HG03571 (cell line): ENCODE data around the gene EGLN1.
"Not testable (repeated sequence)": the region's sequence is repeated elsewhere in the genome, so short reads cannot be mapped to it uniquely, and the experiment has no call there.

ENCODE experiments used
- ATAC-seq: cut with Tn5 transposase; IDR thresholded peaks from one replicate; pipeline ENCODE4 v1.9.1; 2021; ENCODE audit not compliant: unreplicated experiment

The EGLN1 gene

DNA sequence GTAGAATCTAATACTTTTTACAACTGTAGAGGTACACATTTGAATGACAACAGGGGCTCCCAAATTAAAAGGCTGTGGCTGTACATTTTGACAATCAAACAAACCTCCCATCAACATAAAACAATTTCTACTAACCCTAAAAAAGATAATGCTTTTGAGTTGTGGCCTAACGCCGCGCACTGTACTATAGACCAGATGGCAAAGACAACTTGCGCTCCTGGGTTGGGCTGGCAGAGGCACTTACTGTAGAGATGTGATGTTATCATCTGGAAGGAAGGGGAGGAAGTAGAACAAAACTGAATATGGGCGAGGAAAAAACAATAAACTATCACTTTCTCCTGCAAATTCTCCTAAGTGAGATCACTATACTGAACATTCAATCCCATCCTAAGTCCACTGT, 57.9 kb downstream of the EGLN1 start:
- no peak for ATAC-seq

DNA sequence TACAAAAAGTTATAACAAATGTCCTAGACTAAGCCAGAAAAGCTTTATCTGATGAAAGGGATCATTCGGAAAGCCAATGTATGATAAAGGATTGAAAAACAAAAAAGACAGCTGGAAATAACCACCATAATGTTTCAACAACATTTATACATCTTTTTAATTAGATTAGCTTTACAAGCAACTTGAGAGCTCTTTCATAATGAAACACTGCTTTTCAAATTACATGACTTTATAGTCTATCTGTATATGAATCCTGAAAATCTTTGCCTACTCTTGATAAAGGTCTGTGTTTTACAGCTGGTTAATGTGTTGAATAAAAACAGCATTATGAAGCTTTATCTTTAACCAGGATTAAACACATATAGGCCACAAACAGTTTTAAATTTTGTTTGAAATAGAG, 58.5 kb downstream of the EGLN1 start:
- ATAC-seq = no peak

- no peak for ATAC-seq
Observed at GRCh38 chr1:231362325-231362724, 59.8 kb downstream of the EGLN1 start.

DNA sequence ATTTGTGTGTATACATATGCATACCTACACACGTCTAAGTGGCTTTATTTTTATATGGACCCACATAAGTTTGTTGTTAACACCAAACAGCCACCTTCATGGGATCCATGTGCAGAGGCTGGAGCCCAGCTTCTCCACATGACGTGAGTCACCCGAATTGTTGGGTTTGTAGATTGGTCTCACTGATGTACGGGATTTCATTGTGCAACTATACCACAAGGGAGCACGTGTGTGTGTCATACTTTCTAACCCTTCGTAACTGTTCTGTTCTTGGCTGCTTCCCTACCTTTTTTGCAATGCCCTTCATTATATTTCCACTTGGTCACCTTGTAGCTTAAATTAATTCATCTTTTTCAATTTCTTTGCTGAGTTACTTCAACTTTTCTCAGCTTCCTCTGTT, 63.0 kb downstream of the EGLN1 start:
- no peak for ATAC-seq

DNA sequence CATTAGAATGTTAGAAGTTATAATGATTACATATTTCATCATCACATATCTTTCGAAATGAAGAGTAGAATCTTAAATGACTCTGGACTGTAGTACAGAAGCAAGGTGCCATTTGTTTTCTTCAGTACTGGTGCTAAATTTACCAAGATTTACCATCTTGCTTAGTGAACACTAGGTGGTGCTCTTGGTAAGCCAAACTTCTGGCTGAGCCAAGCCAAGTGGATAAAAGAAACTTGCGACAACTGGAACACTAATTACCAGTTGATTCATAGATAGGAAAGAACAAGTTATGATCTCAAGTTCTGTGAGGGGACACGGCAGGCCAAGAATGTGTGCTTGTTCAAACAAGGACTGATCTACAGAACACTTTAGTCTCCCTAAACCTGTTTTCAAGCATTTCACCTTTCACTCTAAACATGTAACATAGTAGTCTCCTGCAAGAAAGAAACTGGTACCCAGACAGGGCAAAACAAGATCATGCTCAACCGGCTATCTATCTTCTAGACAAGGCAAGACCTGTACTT, 64.2 kb downstream of the EGLN1 start:
- peak; percentile 82 for ATAC-seq

- ATAC-seq = no peak
Observed at GRCh38 chr1:231357187-231357772, 64.8 kb downstream of the EGLN1 start.

DNA sequence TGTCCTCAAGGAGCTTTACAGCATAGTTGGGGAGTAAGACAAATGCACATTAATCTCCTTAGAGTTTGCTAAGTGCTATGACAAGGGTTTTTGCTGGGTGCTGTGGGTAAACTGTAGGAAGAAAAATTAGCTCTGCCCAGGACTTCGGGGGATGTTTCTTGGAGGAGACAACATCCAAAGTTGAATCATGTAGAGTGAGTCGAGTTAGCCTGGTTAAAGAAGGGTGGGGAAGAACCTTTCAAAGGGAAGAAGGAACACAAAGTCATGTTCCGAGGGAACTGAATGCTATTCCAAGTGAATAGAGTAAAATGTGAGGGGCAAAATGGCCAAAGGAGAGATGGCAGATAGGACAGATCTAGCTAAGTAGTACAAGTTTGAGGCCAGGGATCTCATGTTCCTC, 66.9 kb downstream of the EGLN1 start:
- no peak for ATAC-seq

GRCh38 chr1:231354330-231355020, 67.6 kb downstream of the EGLN1 start:
- ATAC-seq = no peak

GRCh38 chr1:231353086-231353485, 69.0 kb downstream of the EGLN1 start:
- ATAC-seq = no peak

DNA sequence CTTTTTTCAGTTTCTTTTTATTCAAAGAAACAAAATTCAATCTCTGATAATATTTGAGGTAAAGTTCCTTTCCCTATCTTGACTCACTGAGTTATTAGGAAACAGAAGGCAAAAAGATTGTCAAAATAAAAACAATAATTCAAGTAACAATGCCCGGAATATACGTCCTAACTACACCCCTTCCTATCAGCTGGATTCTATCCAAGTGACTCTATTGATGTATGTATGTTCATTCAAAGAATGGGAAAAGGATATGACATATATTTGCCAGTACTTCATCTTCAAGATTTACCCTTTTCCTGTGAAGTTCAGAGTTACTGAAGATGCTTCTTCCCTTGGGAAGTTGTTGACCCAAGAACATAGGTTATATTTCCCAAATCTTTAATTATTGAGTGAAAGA, 70.3 kb downstream of the EGLN1 start:
- ATAC-seq = no peak

GRCh38 chr1:231348856-231349255, 73.2 kb downstream of the EGLN1 start:
- ATAC-seq = not testable (repeated sequence)

DNA sequence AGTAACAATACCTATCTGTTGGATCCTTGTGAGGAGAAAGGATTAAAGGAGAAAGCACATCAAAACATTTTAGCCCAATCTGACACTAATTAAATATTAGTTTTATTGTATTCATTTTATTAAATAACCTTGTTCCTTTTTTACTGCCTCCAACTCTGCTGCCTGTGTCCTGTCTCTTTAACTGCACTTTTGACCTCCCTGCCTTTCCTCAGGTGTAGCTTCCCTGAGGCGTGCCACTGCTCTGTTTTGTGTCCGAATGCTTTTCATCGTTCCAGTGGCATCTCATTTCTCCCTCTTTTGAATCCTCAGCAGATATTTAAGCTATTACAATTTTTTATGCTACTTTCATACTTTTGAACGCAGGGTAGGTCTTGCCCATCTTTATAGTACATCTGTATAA, 73.6 kb downstream of the EGLN1 start:
- ATAC-seq = no peak

DNA sequence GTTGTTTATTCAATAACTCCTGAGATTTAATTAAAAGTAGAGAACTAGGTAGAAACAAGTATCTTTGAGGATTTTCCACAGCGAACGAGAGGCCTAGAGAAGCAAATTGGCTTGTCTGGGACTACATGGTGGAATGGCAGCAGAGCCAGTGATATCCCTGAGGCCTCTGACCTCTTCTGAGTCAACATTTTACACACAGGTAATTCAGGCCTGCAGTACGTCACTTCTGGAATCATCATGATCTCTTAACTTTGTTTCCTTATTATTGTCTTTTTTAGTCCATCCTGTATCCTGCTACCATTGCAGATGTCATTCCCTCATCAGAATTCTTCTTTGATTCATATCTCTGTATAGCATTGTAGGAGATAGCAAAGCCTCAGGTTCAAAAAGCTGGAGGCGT, 74.1 kb downstream of the EGLN1 start:
- no peak for ATAC-seq

GRCh38 chr1:231340328-231341013, 81.6 kb downstream of the EGLN1 start:
- ATAC-seq = no peak

- ATAC-seq = peak; percentile 8
Observed at GRCh38 chr1:231338270-231339128, 83.6 kb downstream of the EGLN1 start, which contains the start of gene SPRTN. SPRTN (plus strand) TSS chr1:231338293; CDS start chr1:231338384, 91 bp downstream.

DNA sequence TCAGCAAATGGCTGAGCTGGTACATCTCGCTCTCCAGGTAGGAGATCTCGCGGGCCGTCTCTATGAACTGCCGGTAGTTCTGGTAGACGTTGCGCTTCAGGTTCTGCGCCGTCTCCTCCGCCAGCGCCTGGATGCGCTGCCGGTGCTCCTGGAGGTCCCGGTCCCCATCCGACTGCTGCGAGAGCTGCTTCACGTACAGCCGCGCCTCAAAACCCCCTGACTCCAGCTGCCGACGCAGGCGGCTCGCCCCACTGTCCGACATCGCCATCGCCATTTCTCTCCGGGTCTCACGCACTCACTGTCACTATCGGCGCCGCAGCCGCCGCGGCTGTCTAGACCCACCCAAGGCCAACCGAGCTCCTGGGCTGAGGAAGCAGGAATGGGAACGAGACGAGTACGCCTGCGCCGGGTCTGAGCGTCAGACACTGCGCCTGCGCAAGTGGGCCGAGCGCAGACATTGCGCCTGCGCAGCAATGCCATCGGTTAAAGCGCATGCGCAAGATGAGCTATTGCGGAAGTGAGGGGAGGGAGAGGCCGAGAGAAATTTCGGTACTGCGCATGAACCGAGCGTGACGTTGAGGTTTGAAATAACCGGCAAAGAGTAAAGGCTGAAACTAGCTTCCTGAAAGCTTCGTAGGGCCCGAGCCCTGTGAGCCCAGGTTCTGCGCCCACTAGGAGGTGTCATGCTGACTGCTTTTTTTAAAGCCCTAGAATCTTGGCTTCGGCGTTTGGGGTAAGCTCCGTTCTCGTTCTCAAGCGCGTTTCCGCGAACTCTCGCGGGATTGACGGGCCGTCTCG, 84.4 kb downstream of the EGLN1 start, which contains the start of gene EXOC8:
Gene EXOC8, minus strand, starts transcription at position 381 of the 798 bp plus-strand sequence. Its CDS starts 107 bp downstream, at position 274.
- peak; percentile 76 for ATAC-seq

DNA sequence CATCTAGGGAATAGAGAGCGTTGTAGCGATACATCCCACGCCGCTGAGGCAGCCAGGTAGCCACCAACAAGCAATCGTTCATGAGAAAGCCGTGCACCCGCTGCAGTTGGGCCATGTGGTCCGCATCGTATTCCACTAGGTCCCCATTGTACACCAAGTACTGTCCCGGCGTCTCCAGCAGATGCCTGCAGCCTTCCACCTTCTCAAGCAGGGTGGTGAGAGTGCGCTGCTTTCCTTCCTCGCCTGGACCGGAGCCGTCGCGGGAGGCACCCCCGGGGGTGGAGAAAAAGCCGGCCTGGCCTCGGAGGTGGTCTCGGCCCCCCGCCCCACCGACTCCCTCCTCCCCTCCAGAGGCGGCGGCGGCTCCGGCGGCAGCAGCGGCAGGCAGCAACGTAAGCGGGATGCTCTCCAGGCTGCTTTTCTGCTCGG, 85.0 kb downstream of the EGLN1 start:
- ATAC-seq = no peak

DNA sequence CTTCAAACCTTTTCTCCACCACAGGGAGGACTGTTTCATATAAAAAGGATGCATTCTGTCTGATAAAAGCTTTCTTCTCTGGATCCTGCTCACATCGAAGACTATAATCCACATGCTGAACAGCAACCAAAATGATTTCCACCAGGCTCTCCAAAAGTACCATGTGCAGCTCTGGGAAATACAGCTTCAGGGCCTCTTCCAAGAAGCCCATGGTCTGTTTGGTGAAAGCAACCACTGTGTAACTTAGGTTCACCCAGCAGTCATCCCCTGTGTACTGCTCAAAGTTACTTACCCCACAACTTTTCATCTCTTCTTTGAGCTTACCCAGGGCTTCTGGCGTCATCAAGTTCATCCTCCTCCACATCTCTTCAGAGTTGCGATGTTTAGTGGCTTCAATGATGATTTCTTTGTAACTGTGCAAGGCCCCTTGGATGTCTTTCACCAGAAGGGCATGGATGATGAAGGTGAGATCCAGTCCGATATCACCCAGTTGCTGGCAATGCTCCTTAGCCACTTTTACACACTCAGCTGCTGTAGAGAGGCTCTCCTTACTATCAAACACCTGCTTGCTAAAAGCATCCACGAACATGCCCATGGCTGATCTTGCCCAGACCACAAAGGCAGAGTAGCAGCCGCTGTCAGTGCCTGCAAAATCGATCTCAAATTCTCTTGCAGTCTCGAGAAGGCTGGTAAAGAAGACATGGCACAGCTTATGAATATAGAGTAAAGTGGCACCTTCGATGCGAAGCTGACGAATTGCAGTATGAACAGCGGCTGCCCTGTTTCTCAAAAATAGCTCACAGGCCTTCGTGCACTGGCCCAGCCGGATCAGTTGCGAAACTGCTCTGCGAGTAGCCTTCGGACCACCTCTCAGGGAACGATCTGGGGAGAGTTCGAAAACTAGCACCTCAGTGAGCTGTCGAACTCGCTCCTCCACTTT, 86.2 kb downstream of the EGLN1 start:
- ATAC-seq = no peak

DNA sequence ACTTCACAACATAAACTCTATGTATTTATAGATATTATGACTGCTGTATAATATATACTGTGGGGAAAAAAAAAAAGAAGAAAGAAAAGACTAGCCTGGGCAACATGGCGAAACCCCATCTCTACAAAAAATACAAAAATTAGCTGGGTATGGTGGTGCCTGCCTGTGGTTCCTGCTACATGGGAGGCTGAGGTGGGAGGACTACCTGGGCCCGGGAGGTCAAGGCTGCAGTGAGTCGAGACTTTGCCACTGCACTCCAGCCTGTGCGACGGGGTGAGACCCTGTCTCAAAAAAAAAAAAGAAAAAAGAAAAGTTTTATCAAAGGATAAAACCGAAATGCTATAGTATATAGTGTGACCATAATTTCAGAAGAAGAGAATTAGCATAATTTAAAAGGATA, 87.1 kb downstream of the EGLN1 start:
- no peak for ATAC-seq
